GM18858 (cell line): Measurements from ENCODE around the gene ERP27.

Source experiments
- ATAC-seq: cut with Tn5 transposase; IDR thresholded peaks from one replicate; pipeline ENCODE4 v1.9.1; 2021; ENCODE audit not compliant: unreplicated experiment

The ERP27 gene

GRCh38 chr12:14959916-14960496, 21.7 kb upstream of the ERP27 start:
- ATAC-seq = no peak

- ATAC-seq = no peak
Observed at GRCh38 chr12:14959463-14959862, 21.1 kb upstream of the ERP27 start.

- ATAC-seq = no peak
Observed at GRCh38 chr12:14959126-14959440, 20.7 kb upstream of the ERP27 start.

- ATAC-seq = no peak
Observed at GRCh38 chr12:14958361-14959125, 20.2 kb upstream of the ERP27 start.

- no peak for ATAC-seq
Observed at GRCh38 chr12:14957551-14958168, 19.3 kb upstream of the ERP27 start.

GRCh38 chr12:14956905-14957304, 18.6 kb upstream of the ERP27 start:
- ATAC-seq = no peak

GRCh38 chr12:14956024-14956891, 17.9 kb upstream of the ERP27 start:
- ATAC-seq = peak; percentile 29

GRCh38 chr12:14954269-14954668, 15.9 kb upstream of the ERP27 start:
- no peak for ATAC-seq

- ATAC-seq = no peak
Observed at GRCh38 chr12:14953752-14954151, 15.4 kb upstream of the ERP27 start.

GRCh38 chr12:14952299-14952921, 14.1 kb upstream of the ERP27 start:
- peak; percentile 52 for ATAC-seq

- ATAC-seq = no peak
Observed at GRCh38 chr12:14951851-14952250, 13.5 kb upstream of the ERP27 start.

- ATAC-seq = no peak
Observed at GRCh38 chr12:14950982-14951746, 12.8 kb upstream of the ERP27 start.

GRCh38 chr12:14950421-14950820, 12.1 kb upstream of the ERP27 start:
- ATAC-seq = no peak

- ATAC-seq = no peak
Observed at GRCh38 chr12:14949631-14950030, 11.3 kb upstream of the ERP27 start.

- peak; percentile 92 for ATAC-seq
Observed at GRCh38 chr12:14948672-14949071, 10.3 kb upstream of the ERP27 start.

- ATAC-seq = no peak
Observed at GRCh38 chr12:14946861-14947260, 8.5 kb upstream of the ERP27 start.

- no peak for ATAC-seq
Observed at GRCh38 chr12:14946162-14946561, 7.8 kb upstream of the ERP27 start.

GRCh38 chr12:14942196-14942931, 4.0 kb upstream of the ERP27 start:
- ATAC-seq = no peak

- ATAC-seq = no peak
Observed at GRCh38 chr12:14941369-14941768, 3.0 kb upstream of the ERP27 start.

- ATAC-seq = no peak
Observed at GRCh38 chr12:14937689-14938088, 648 bp downstream of the ERP27 start.
